Karpas-422 (cell line): ENCODE data around the gene NABP2. TPM values are rescaled to one million over a fixed set of nuclear protein-coding genes. Genes with fewer than 3 reads are reported as not detected.
A peak's percentile ranks its signal among the peaks of the same experiment; 100 is the strongest.

Experiments used
- DNase-seq: peaks from one replicate; pipeline ENCODE4 v3.0.0-alpha.2; 2015
- H2AFZ ChIP-seq: fragments of 200-600 bp; sonication (generic); 2 replicates; pipeline ENCODE4 v1.6.1; 2014; ENCODE audit warnings: antibody characterized with exemption, low read length, mixed read lengths
- H3K27ac ChIP-seq: fragments of 200-600 bp; sonication (generic); 2 replicates; pipeline ENCODE4 v1.5.1; 2014; ENCODE audit warnings: mild to moderate bottlenecking, low read length, moderate library complexity
- H3K27me3 ChIP-seq: fragments of 200-600 bp; sonication (generic); 2 replicates; pipeline ENCODE4 v1.6.1; 2014; ENCODE audit warnings: low read length, mixed read lengths
- H3K36me3 ChIP-seq: fragments of 200-600 bp; sonication (generic); 2 replicates; pipeline ENCODE4 v1.6.1; 2014; ENCODE audit warnings: low read length, mixed read lengths; ENCODE audit not compliant: insufficient read depth
- H3K4me1 ChIP-seq: fragments of 200-600 bp; sonication (generic); 2 replicates; pipeline ENCODE4 v1.6.1; 2014; ENCODE audit warnings: mild to moderate bottlenecking, low read length, mixed read lengths
- H3K4me2 ChIP-seq: fragments of 200-600 bp; sonication (generic); 2 replicates; pipeline ENCODE4 v1.6.1; 2014; ENCODE audit warnings: low read length, low read depth, mild to moderate bottlenecking; ENCODE audit not compliant: poor library complexity, severe bottlenecking
- H3K4me3 ChIP-seq: fragments of 200-600 bp; sonication (generic); 2 replicates; pipeline ENCODE4 v1.5.1; 2014; ENCODE audit warnings: mild to moderate bottlenecking, antibody characterized with exemption, low read length, mixed read lengths
- H3K79me2 ChIP-seq: fragments of 200-600 bp; sonication (generic); 2 replicates; pipeline ENCODE4 v1.6.1; 2014; ENCODE audit warnings: mild to moderate bottlenecking, low read length, mixed read lengths
- H3K9ac ChIP-seq: fragments of 200-600 bp; sonication (generic); 2 replicates; pipeline ENCODE4 v1.6.0; 2014; ENCODE audit warnings: low read length
- H3K9me2 ChIP-seq: fragments of 200-600 bp; sonication (generic), shearing (Covaris generic); replicated peaks from 2 replicates; pipeline ENCODE4 v1.6.0; 2014; ENCODE audit warnings: mild to moderate bottlenecking, low read length, moderate library complexity; ENCODE audit not compliant: insufficient read depth
- H3K9me3 ChIP-seq: fragments of 300-700, 200-600 bp; sonication (generic); 2 replicates; pipeline ENCODE4 v1.6.1; 2014; ENCODE audit warnings: low read length, mixed read lengths
- H4K20me1 ChIP-seq: fragments of 200-600 bp; sonication (generic); 2 replicates; pipeline ENCODE4 v1.6.1; 2014; ENCODE audit warnings: mild to moderate bottlenecking, antibody characterized with exemption, low read length, low read depth; ENCODE audit not compliant: insufficient read depth
- total RNA-seq: library from RNA; depleted of rRNA; stranded (reverse); fragments of >200 nt; shearing (Covaris generic); gene quantifications from 2 replicates; pipeline ENCODE4 v1.2.3, GENCODE V29; 2014; ENCODE audit warnings: low replicate concordance

Gene NABP2
- total RNA-seq, 1 experiment from 2014 or later, result 45.6 TPM

DNA sequence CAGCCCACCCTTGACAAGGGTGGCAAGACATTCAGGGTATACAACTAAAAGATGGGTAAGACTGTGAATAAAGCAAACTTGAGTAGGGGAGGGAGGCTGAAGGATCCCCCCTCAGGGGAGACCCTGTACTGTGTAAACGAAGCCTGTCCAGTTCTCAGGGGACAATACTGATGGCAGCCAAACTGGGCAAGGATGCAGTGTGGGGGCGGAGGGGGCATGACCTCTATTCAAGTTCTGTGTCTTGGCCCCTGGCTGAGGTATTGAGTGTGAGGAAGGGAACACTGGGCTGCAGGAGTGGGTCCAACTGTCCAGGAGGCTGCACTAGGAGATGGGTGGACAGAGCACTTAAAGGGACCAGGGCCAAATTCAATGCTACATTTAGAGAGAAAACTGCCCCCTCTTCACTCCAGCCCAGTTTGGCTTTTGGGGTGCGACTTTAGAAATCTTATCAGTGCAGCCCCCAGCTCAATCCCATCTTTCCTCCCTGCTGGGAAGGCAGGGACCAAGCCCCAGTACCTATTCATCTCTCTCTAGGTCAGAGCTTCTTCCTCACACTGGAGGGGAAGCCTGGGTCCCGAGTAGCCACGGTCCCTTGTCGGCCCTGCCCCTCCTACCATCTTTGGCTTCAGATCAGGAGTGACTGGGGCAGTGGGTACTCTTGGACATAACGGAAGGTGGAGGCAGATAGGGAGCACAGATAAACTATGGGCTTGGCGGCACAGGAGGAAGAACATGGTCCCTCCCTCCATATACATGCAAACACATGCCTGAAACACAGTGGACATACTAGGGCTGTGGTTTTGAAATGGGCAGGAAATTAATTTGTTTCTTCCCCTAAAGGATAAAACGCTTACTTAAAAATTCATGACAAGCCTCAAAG, 17.5 kb downstream of the NABP2 start:
- H3K9me3 ChIP-seq, result no peaks in the 10 kb centered on the region
- no peak for DNase-seq
- H3K4me3 ChIP-seq, result no peak overlapping the region
- no peak overlapping the region for H3K4me2 ChIP-seq
- H3K79me2 ChIP-seq, result no peaks in the 10 kb centered on the region
- H3K27ac ChIP-seq, result 0 out of 2 replicates have a peak overlapping the region, but pooled peaks have one; percentile 38
- H3K9ac ChIP-seq, result no peak overlapping the region
- H3K9me2 ChIP-seq, result no peaks in the 10 kb centered on the region
- peaks cover 13% of the 10 kb centered on the region for H3K36me3 ChIP-seq
- H4K20me1 ChIP-seq, result no peaks in the 10 kb centered on the region
- H3K4me1 ChIP-seq, result peaks cover 26% of the 10 kb centered on the region
- no peak overlapping the region for H2AFZ ChIP-seq
- no peaks in the 10 kb centered on the region for H3K27me3 ChIP-seq

DNA sequence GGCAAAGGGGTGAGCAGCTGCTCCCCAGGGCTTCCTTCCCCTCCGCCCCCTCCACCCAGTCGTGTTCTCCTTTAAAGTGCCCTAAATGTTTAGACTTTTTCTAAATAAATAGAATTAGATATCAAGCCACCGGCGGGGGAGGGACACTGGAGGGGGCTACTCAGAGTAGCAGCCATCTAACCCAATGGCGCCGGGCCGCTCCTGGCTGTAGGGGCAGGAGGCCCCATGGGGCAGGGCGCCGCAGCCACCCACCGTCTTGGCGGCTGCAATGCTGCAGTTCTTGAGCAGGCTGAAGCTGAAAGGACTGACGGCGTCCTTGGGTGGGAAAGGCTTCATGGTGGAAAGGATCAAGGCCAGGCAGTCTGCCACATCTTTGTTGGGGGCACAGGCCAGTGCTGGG, 18.8 kb downstream of the NABP2 start:
- Histone ChIP-seq H3K9ac (peak overlapping the region; percentile 39; the same call in 1 of the 2 replicates), H2AFZ (no peak overlapping the region), H3K4me1 (peaks cover 26% of the 10 kb centered on the region), H3K27me3 (no peaks in the 10 kb centered on the region), H3K36me3 (peaks cover 16% of the 10 kb centered on the region), H3K9me2 (no peaks in the 10 kb centered on the region), H3K79me2 (no peaks in the 10 kb centered on the region), H3K9me3 (no peaks in the 10 kb centered on the region), H3K4me3 (no peak overlapping the region), H3K27ac (0 out of 2 replicates have a peak overlapping the region, but pooled peaks have one; percentile 38), H3K4me2 (peak overlapping the region; percentile 19), H4K20me1 (no peaks in the 10 kb centered on the region)
- DNase-seq, result no peak

DNA sequence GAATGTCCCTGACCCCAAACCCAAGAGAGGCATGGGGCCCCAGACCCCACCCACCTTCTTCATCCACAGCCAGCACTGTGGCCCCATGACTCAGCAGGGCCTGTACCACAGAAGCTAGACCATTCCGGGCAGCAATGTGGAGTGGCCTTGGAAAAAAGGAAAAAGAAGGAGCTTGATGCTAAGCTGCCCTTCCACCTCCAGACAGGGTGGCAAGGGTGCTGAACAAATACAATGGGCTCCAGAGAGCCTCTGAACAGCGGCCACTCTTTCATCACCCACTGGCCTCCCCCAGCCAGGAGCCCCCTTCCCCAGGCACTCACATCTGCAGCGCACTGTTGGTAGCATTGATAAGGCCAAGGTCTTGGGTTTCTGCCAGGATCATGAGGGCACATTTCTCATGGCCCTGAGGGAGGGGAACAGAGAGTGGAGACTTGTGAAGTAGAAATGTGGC, 19.6 kb downstream of the NABP2 start:
- no peak overlapping the region for H3K9ac ChIP-seq
- H3K36me3 ChIP-seq, result peaks cover 22% of the 10 kb centered on the region
- H3K4me1 ChIP-seq, result peaks cover 26% of the 10 kb centered on the region
- no peaks in the 10 kb centered on the region for H3K27me3 ChIP-seq
- H3K9me3 ChIP-seq, result no peaks in the 10 kb centered on the region
- no peak overlapping the region for H3K4me3 ChIP-seq
- no peaks in the 10 kb centered on the region for H3K9me2 ChIP-seq
- no peaks in the 10 kb centered on the region for H4K20me1 ChIP-seq
- no peak for DNase-seq
- no peak overlapping the region for H3K4me2 ChIP-seq
- no peak overlapping the region for H3K27ac ChIP-seq
- no peaks in the 10 kb centered on the region for H3K79me2 ChIP-seq
- no peak overlapping the region for H2AFZ ChIP-seq

DNA sequence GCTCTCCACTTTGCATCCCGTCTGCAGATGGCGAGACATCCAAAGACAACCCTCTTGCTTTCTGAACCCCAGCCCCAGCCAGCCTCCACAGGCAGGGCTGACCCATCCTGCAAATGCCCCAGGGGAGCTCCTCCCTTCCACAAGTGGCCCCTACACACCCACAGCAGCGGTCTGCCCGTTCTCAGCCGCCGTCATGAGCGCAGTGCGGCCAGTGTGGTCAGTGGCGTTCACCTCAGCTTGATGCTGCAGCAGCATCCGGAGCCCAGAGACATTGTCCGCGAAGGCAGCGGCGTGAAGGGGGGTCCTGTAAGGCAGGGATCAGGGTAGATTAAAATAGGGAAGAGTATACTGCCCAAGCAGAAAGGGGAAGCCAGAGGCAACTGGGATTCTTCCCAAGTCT, 20.4 kb downstream of the NABP2 start:
- H3K9me2 ChIP-seq, result no peaks in the 10 kb centered on the region
- no peak for DNase-seq
- no peaks in the 10 kb centered on the region for H3K79me2 ChIP-seq
- H3K4me2 ChIP-seq, result no peak overlapping the region
- no peak overlapping the region for H3K4me3 ChIP-seq
- H4K20me1 ChIP-seq, result no peaks in the 10 kb centered on the region
- no peaks in the 10 kb centered on the region for H3K27me3 ChIP-seq
- peaks cover 26% of the 10 kb centered on the region for H3K4me1 ChIP-seq
- no peak overlapping the region for H3K27ac ChIP-seq
- no peak overlapping the region for H3K9ac ChIP-seq
- peaks cover 26% of the 10 kb centered on the region for H3K36me3 ChIP-seq
- H2AFZ ChIP-seq, result no peak overlapping the region
- H3K9me3 ChIP-seq, result no peaks in the 10 kb centered on the region

DNA sequence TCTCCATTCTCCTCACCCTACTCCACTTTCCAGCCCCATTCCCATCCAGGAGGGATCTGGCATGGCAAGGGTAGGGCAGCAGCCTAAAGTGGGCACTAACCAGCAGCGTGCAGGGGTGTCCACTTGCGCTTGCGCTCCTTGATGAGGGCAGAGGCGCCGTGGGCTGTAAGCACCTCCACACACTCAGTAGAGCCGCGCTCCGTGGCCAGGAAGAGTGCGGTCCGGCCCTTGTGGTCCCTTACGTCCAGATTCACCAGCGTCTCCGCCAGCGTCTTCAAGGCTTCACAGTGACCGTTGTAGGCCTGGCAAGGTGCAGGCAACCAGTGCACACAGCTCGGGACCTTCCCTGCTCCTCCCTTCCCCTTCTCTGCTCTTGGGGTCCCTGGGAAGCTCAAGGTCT, 23.8 kb downstream of the NABP2 start:
- Histone ChIP-seq H3K4me3 (no peak overlapping the region), H2AFZ (no peak overlapping the region), H4K20me1 (no peaks in the 10 kb centered on the region), H3K27me3 (no peaks in the 10 kb centered on the region), H3K4me1 (peaks cover 16% of the 10 kb centered on the region), H3K27ac (no peak overlapping the region), H3K9me2 (no peaks in the 10 kb centered on the region), H3K79me2 (no peaks in the 10 kb centered on the region), H3K4me2 (no peak overlapping the region), H3K36me3 (peaks cover 38% of the 10 kb centered on the region), H3K9ac (no peak overlapping the region), H3K9me3 (no peaks in the 10 kb centered on the region)
- no peak for DNase-seq

DNA sequence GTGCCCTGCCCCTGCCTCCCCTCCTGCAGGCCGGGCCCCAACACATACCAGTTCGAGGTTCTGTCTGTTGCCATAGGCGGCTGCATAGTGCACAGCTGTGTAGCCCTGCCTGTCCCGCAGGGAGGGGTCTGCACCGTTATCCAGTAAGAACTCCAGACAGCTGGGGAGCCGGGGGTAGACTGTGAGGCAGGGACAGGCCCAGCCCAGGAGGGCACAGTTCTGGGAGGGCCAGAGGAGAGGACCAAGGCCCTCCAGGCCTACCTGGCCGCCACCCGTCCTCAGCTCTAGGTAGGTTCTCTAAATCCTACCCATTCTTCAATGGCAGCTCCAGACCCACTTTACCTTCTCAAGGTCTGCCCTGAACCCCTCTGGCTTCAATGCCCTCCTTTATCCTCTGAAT, 24.6 kb downstream of the NABP2 start:
- no peak overlapping the region for H2AFZ ChIP-seq
- H3K4me3 ChIP-seq, result no peak overlapping the region
- H3K27ac ChIP-seq, result no peak overlapping the region
- H3K9me3 ChIP-seq, result no peaks in the 10 kb centered on the region
- DNase-seq, result no peak
- no peak overlapping the region for H3K4me2 ChIP-seq
- peaks cover 8% of the 10 kb centered on the region for H3K4me1 ChIP-seq
- peaks cover 44% of the 10 kb centered on the region for H3K36me3 ChIP-seq
- no peaks in the 10 kb centered on the region for H3K9me2 ChIP-seq
- no peaks in the 10 kb centered on the region for H3K27me3 ChIP-seq
- H3K79me2 ChIP-seq, result no peaks in the 10 kb centered on the region
- no peak overlapping the region for H3K9ac ChIP-seq
- H4K20me1 ChIP-seq, result no peaks in the 10 kb centered on the region

DNA sequence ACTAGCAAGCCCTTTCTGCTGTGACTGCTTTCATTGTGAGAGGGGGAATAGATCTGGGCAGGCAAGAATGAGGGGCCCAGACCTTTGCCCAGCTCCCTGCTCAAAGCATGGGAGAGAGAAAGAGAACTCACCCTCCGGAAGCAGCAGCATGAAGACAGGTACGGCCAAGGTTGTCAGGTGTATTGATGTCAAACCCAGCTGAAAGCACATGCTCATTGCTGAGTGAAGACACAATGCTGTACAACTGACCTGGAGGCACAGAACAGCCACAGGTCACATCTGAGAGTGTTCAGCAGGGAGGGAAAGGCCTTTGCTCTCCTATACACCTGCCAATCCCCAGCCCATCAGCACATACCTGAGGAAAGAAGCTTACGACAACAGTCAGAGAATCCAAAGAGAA, 28.5 kb downstream of the NABP2 start:
- no peak for DNase-seq
- Histone ChIP-seq H2AFZ (no peak overlapping the region), H3K9ac (no peak overlapping the region), H3K27ac (no peak overlapping the region), H3K79me2 (peaks cover 18% of the 10 kb centered on the region), H3K36me3 (peaks cover 48% of the 10 kb centered on the region; the same call in 1 of the 2 replicates), H4K20me1 (no peaks in the 10 kb centered on the region), H3K4me1 (peaks cover 12% of the 10 kb centered on the region), H3K27me3 (no peaks in the 10 kb centered on the region), H3K4me3 (no peak overlapping the region), H3K9me3 (no peaks in the 10 kb centered on the region), H3K9me2 (no peaks in the 10 kb centered on the region), H3K4me2 (no peak overlapping the region)

DNA sequence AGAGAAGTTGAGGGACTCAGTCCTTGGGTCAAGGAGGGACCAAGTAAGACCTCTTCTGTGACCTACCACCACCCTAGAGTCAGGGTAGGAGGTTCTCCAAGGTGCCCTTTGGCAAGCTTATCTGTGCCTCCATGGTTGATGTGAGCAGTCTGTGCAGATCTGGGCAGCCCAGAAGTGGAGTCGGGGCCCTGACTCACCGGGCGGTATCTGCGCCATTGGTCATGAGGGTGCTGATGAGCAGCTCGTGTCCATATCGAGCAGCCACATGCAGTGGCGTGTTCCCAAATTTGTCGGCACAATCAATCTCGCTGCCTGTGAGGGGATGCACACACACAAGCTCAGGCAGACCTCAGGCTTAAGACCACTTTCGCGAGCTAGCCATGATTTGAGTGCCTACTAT, 28.9 kb downstream of the NABP2 start:
- Histone ChIP-seq H3K4me1 (peaks cover 12% of the 10 kb centered on the region), H3K9me3 (no peaks in the 10 kb centered on the region), H3K4me3 (no peak overlapping the region), H3K4me2 (no peak overlapping the region), H3K27me3 (no peaks in the 10 kb centered on the region), H4K20me1 (no peaks in the 10 kb centered on the region), H3K36me3 (peaks cover 48% of the 10 kb centered on the region; the same call in 1 of the 2 replicates), H2AFZ (no peak overlapping the region), H3K9me2 (no peaks in the 10 kb centered on the region), H3K79me2 (peaks cover 22% of the 10 kb centered on the region), H3K27ac (no peak overlapping the region), H3K9ac (no peak overlapping the region)
- no peak for DNase-seq
